H1 (cell line): ENCODE measurements around the gene CDC5L. TPM values are rescaled to one million over a fixed set of nuclear protein-coding genes. Genes with fewer than 3 reads are reported as not detected.
A peak's percentile ranks its signal among the peaks of the same experiment; 100 is the strongest.

Experiments used
- CTCF ChIA-PET: fragments of 300-600 bp; sonication (Branson Sonifier 250); formaldehyde crosslinking; loops from one replicate; lab custom pipeline; 2021; ENCODE audit not compliant: partially characterized antibody; lab: Charles Lee
- POLR2A ChIA-PET: fragments of 300-600 bp; sonication (Branson Sonifier 250); formaldehyde crosslinking; loops from one replicate; lab custom pipeline; 2021; ENCODE audit warnings: inconsistent platforms; ENCODE audit not compliant: partially characterized antibody; lab: Charles Lee
- DNase-seq, 2 experiments: peaks; one replicate each; pipeline versions ENCODE4 v3.0.0 to v3.0.0-alpha.2; 2010 to 2022; ENCODE audit warnings: low spot score in 2 of 2, low read depth in 1 of 2, mixed read lengths in 1 of 2
- FAIRE-seq: peaks from 2 replicates; lab custom pipeline; 2011; peaks lifted over from hg19 to GRCh38; lab: Jason Lieb, UNC
- H2AFZ ChIP-seq: 2 replicates; pipeline ENCODE4 v1.8.1; 2012; ENCODE audit warnings: low read length, inconsistent platforms
- H2AK5ac ChIP-seq: 2 replicates; pipeline ENCODE4 v1.6.1; 2013; ENCODE audit warnings: low read depth, low read length
- H2BK120ac ChIP-seq: replicated peaks from 2 replicates; pipeline ENCODE3; 2013; ENCODE audit warnings: low read depth, low read length, inconsistent platforms
- H2BK12ac ChIP-seq: 2 replicates; pipeline ENCODE4 v1.6.1; 2013; ENCODE audit warnings: low read depth, low read length
- H2BK15ac ChIP-seq: 2 replicates; pipeline ENCODE4 v1.6.1; 2013; ENCODE audit warnings: low read length
- H2BK20ac ChIP-seq: 2 replicates; pipeline ENCODE4 v1.6.1; 2013; ENCODE audit warnings: low read length
- H2BK5ac ChIP-seq: 2 replicates; pipeline ENCODE4 v1.6.1; 2013; ENCODE audit warnings: low read depth, low read length
- H3K14ac ChIP-seq: 2 replicates; pipeline ENCODE4 v1.6.1; 2013; ENCODE audit warnings: inconsistent platforms; ENCODE audit not compliant: insufficient read length
- H3K18ac ChIP-seq: 2 replicates; pipeline ENCODE4 v1.6.1; 2013; ENCODE audit warnings: low read length; ENCODE audit errors: extremely low read depth
- H3K23ac ChIP-seq: 2 replicates; pipeline ENCODE4 v1.6.1; 2013; ENCODE audit warnings: inconsistent platforms; ENCODE audit not compliant: insufficient read length
- H3K23me2 ChIP-seq: 2 replicates; pipeline ENCODE4 v1.6.1; 2013; ENCODE audit warnings: low read depth, low read length
- H3K27ac ChIP-seq: 2 replicates; pipeline ENCODE4 v1.6.1; 2011; ENCODE audit warnings: low read depth, low read length, inconsistent platforms
- H3K27me3 ChIP-seq, 4 experiments: replicated peaks in 1 of 4; 1 replicate in 1 of 4; 2 replicates in 3 of 4; pipeline versions ENCODE4 v1.6.1 to v1.8.1; 2011 to 2013; ENCODE audit warnings: low read length in 3 of 4, mild to moderate bottlenecking in 3 of 4, inconsistent platforms in 2 of 4, mixed read lengths in 2 of 4, moderate library complexity in 1 of 4; ENCODE audit not compliant: control insufficient read depth in 3 of 4, insufficient read depth in 3 of 4; ENCODE audit errors: extremely low read depth in 1 of 4
- H3K36me3 ChIP-seq, 4 experiments: 2 replicates each; pipeline versions ENCODE4 v1.6.1 to v1.8.1; 2011 to 2013; ENCODE audit warnings: mild to moderate bottlenecking in 4 of 4, low read length in 3 of 4, moderate library complexity in 2 of 4, control low read depth in 1 of 4, inconsistent platforms in 1 of 4; ENCODE audit not compliant: insufficient read depth in 4 of 4, control insufficient read depth in 2 of 4
- H3K4ac ChIP-seq: replicated peaks from 2 replicates; pipeline ENCODE3; 2013; ENCODE audit warnings: low read length, low read depth, mixed read lengths, inconsistent platforms; ENCODE audit not compliant: insufficient read length
- H3K4me1 ChIP-seq, 4 experiments: replicated peaks in 1 of 4; 1 replicate in 1 of 4; 2 replicates in 3 of 4; pipeline versions ENCODE4 v1.6.1 to v1.8.1; 2011 to 2013; ENCODE audit warnings: low read length in 3 of 4, inconsistent platforms in 2 of 4, mixed read lengths in 1 of 4; ENCODE audit not compliant: insufficient read depth in 4 of 4, control insufficient read depth in 3 of 4
- H3K4me2 ChIP-seq, 2 experiments: 2 replicates each; pipeline versions ENCODE4 v1.6.1 to v1.8.1; 2011 to 2013; ENCODE audit warnings: low read depth in 2 of 2, low read length in 2 of 2, control low read depth in 1 of 2, inconsistent platforms in 1 of 2, mild to moderate bottlenecking in 1 of 2; ENCODE audit not compliant: insufficient read depth in 1 of 2
- H3K4me3 ChIP-seq, 4 experiments: fragments of 200-600, 300-600 bp in 1 of 4; sonication (generic), shearing (Covaris generic), sonication (Bioruptor Twin) in 1 of 4; 2 replicates each; pipeline versions ENCODE4 v1.5.1 to v1.8.1; 2011 to 2016; ENCODE audit warnings: low read length in 4 of 4, low read depth in 3 of 4, control low read depth in 2 of 4, inconsistent platforms in 2 of 4, mild to moderate bottlenecking in 2 of 4, mixed read lengths in 1 of 4, moderate library complexity in 1 of 4; ENCODE audit not compliant: insufficient read depth in 2 of 4; ENCODE audit errors: extremely low read depth in 1 of 4
- H3K56ac ChIP-seq: replicated peaks from 2 replicates; pipeline ENCODE3; 2013; ENCODE audit warnings: low read depth, mild to moderate bottlenecking, mixed read lengths, low read length, inconsistent platforms; ENCODE audit not compliant: insufficient read length
- H3K79me1 ChIP-seq: 2 replicates; pipeline ENCODE4 v1.6.1; 2013; ENCODE audit warnings: low read depth, low read length, control low read depth
- H3K79me2 ChIP-seq, 2 experiments: 2 replicates each; pipeline versions ENCODE4 v1.6.1 to v1.8.1; 2012 to 2013; ENCODE audit warnings: low read length in 2 of 2, mild to moderate bottlenecking in 2 of 2, inconsistent platforms in 1 of 2; ENCODE audit not compliant: insufficient read depth in 2 of 2, control insufficient read depth in 1 of 2
- H3K9ac ChIP-seq, 4 experiments: replicated peaks in 1 of 4; 1 replicate in 1 of 4; 2 replicates in 3 of 4; pipeline versions ENCODE4 v1.6.1 to v1.8.1; 2011 to 2013; ENCODE audit warnings: low read depth in 3 of 4, low read length in 3 of 4, control low read depth in 2 of 4, mild to moderate bottlenecking in 2 of 4, moderate library complexity in 2 of 4, inconsistent platforms in 1 of 4; ENCODE audit errors: extremely low read depth in 1 of 4
- H3K9me3 ChIP-seq, 2 experiments: 2 replicates each; pipeline versions ENCODE4 v1.6.1 to v1.8.1; 2012 to 2013; ENCODE audit warnings: mild to moderate bottlenecking in 2 of 2, moderate library complexity in 2 of 2, control low read depth in 1 of 2, inconsistent platforms in 1 of 2, low read depth in 1 of 2, low read length in 1 of 2, mixed read lengths in 1 of 2; ENCODE audit not compliant: insufficient read depth in 2 of 2
- H4K20me1 ChIP-seq, 2 experiments: replicated peaks in 1 of 2; 2 replicates each; pipeline versions ENCODE3 to v1.8.1; 2011 to 2013; ENCODE audit warnings: inconsistent platforms in 2 of 2, low read length in 2 of 2, mild to moderate bottlenecking in 1 of 2; ENCODE audit not compliant: insufficient read depth in 2 of 2, control insufficient read depth in 1 of 2
- H4K5ac ChIP-seq: 2 replicates; pipeline ENCODE4 v1.6.1; 2013; ENCODE audit warnings: low read length, low read depth, mixed read lengths, inconsistent platforms; ENCODE audit not compliant: insufficient read length
- H4K8ac ChIP-seq: 2 replicates; pipeline ENCODE4 v1.8.0; 2013; ENCODE audit warnings: mild to moderate bottlenecking, moderate library complexity, low read length, inconsistent platforms; ENCODE audit not compliant: insufficient read depth; ENCODE audit errors: extremely low read depth
- H4K91ac ChIP-seq: replicated peaks from 2 replicates; pipeline ENCODE3; 2013; ENCODE audit warnings: low read length, mixed read lengths, inconsistent platforms; ENCODE audit not compliant: insufficient read length
- ATF3 ChIP-seq: IDR thresholded peaks from 2 replicates; pipeline ENCODE4 v1.6.1; 2011; ENCODE audit warnings: low read depth, mild to moderate bottlenecking, low read length; ENCODE audit not compliant: insufficient read depth
- NRF1 ChIP-seq: IDR thresholded peaks from 2 replicates; pipeline ENCODE4 v1.6.1; 2011; ENCODE audit warnings: mild to moderate bottlenecking, low read depth, low read length, improper control_type of control experiment
- POLR2A ChIP-seq, 2 experiments: IDR thresholded peaks; 1 replicate in 1 of 2; 2 replicates in 1 of 2; pipeline ENCODE4 v1.6.1; 2011; ENCODE audit warnings: low read depth in 2 of 2, low read length in 2 of 2, mild to moderate bottlenecking in 2 of 2; ENCODE audit errors: control extremely low read depth in 1 of 2
- POLR2AphosphoS5 ChIP-seq: IDR thresholded peaks from 2 replicates; pipeline ENCODE4 v1.6.1; 2011; ENCODE audit warnings: low read depth, low read length
- RAD21 ChIP-seq, 2 experiments: IDR thresholded peaks in 1 of 2; conservative IDR thresholded peaks in 1 of 2; 2 replicates each; pipeline ENCODE4 v1.6.1; 2011; ENCODE audit warnings: low read depth in 2 of 2, low read length in 2 of 2, improper control_type of control experiment in 1 of 2, inconsistent platforms in 1 of 2, mild to moderate bottlenecking in 1 of 2, moderate library complexity in 1 of 2
- SIRT6 ChIP-seq: IDR thresholded peaks from one replicate; pipeline ENCODE4 v1.7.1; 2012; ENCODE audit warnings: low read length, inconsistent platforms
- SP4 ChIP-seq: IDR thresholded peaks from 2 replicates; pipeline ENCODE4 v1.6.1; 2012; ENCODE audit warnings: low read length, inconsistent platforms
- TAF1 ChIP-seq: IDR thresholded peaks from 2 replicates; pipeline ENCODE4 v1.6.1; 2011; ENCODE audit warnings: mild to moderate bottlenecking, low read depth, low read length
- TBP ChIP-seq: IDR thresholded peaks from 2 replicates; pipeline ENCODE4 v1.6.1; 2011; ENCODE audit warnings: low read depth, low read length, improper control_type of control experiment
- WGBS, 2 experiments: shearing (Covaris generic) in 1 of 2; methylation state at CpG; one replicate each; pipeline versions ENCODE4 v1.1.6 to v1.1.7; 2013 to 2015; ENCODE audit warnings: low lambda C conversion rate in 2 of 2, mixed read lengths in 2 of 2, inconsistent platforms in 1 of 2, low coverage in 1 of 2, missing lambda C conversion rate in 1 of 2; ENCODE audit not compliant: insufficient replicate concordance in 2 of 2, insufficient coverage in 1 of 2, insufficient read length in 1 of 2; ENCODE audit errors: extremely low coverage in 1 of 2, missing lambda C conversion rate in 1 of 2; 5-methylcytosine and 5-hydroxymethylcytosine counted together
- polyA plus RNA-seq, 7 experiments: library from polyadenylated mRNA; depleted of rRNA in 3 of 7; stranded (reverse) in 5 of 7; unstranded in 2 of 7; fragments of >200 nt in 5 of 7; fragments of 200-250 nt in 2 of 7; gene quantifications; 1 replicate in 5 of 7; 2 replicates in 1 of 7; 4 replicates in 1 of 7; pipeline versions ENCODE4 v1.2.1 to v1.2.3, GENCODE V29; 2011 to 2013; ENCODE audit warnings: missing spikeins in 2 of 7, mixed read lengths in 2 of 7
- total RNA-seq: library from RNA; stranded (reverse); fragmentation: NEBNext Ultra II Directional; extraction: Animal tissue kit (Norgen Biotek cat#: 25700); gene quantifications from 2 replicates; pipeline ENCODE4 v1.2.1, GENCODE V29; 2021
- TF ChIP-seq, protein P1 (sequence below): IDR thresholded peaks from 2 replicates; pipeline ENCODE4 v1.6.1; 2012; ENCODE audit warnings: inconsistent platforms

The CDC5L gene
- total and polyA plus RNA-seq, 2 of the 8 experiments (the other 6 are each of a cell fraction or from before 2014, with no cell fraction given), result 8.4 to 32.8 TPM

DNA sequence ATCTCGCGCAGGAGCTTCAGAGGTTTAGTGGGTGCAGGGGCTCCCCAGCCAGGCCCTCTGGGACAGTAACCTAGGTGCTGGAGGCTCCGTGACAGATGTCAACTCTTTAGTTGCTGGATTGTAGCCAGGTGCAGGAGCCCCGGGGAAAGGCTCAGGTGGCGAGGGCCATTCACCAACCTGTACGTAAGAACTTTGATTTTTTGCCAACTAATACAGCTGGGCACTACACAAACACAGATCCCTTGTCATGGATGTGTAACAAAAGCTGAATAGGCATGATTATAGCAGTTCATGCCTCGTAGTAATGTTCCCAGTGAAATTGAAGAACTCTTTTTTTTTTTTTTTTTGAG is 82.6 kb downstream of the CDC5L start:
- Histone ChIP-seq H4K8ac (no peak overlapping the region), H4K91ac (peak overlapping the region; percentile 17), H3K18ac (0 out of 2 replicates have a peak overlapping the region, but pooled peaks have one; percentile 24), H3K79me1 (no peaks in the 10 kb centered on the region), H2BK120ac (no peak overlapping the region), H2BK20ac (no peak overlapping the region), H2AK5ac (no peak overlapping the region), H3K4me2 (no peak overlapping the region), H3K4ac (no peak overlapping the region), H3K79me2 (no peaks in the 10 kb centered on the region), H4K5ac (no peak overlapping the region), H3K9ac (no peak overlapping the region), H2BK12ac (no peak overlapping the region), H3K4me1 (peaks cover 0 to 10% (median 7%) of the 10 kb centered on the region in 4 experiments; a peak in 5 of 7 replicates), H2AFZ (no peak overlapping the region), H3K14ac (no peak overlapping the region), H2BK15ac (no peak overlapping the region), H3K27me3 (no peaks in the 10 kb centered on the region), H3K23me2 (no peaks in the 10 kb centered on the region), H3K23ac (no peak overlapping the region), H3K36me3 (no peaks in the 10 kb centered on the region), H3K56ac (no peak overlapping the region), H2BK5ac (no peak overlapping the region), H4K20me1 (no peaks in the 10 kb centered on the region)
- POLR2A ChIA-PET, result interaction anchor here (0.6 to 0.9 kb wide), 3 partner anchors 39 to 187 kb away, joined by 3 to 5 read pairs (median 4); no protein-coding TSS in a partner anchor
- DNase-seq, result no peak
- CTCF ChIA-PET, result interaction anchor here (0.6 to 12.1 kb wide), 25 partner anchors 9 to 1015 kb away, joined by 3 to 135 read pairs (median 4); no protein-coding TSS in a partner anchor
- no peak for FAIRE-seq
- TF ChIP-seq RAD21 (IDR thresholded peaks at IDR 0.05 in 1 of 2, conservative IDR thresholded peaks at IDR 0.05 in 1 of 2; ENCODE audit: low read depth in 2 of 2, low read length in 2 of 2), result no peak
- no peak for TF ChIP-seq ATF3
- TF ChIP-seq SIRT6, result no peak
- TF ChIP-seq, protein P1, sequence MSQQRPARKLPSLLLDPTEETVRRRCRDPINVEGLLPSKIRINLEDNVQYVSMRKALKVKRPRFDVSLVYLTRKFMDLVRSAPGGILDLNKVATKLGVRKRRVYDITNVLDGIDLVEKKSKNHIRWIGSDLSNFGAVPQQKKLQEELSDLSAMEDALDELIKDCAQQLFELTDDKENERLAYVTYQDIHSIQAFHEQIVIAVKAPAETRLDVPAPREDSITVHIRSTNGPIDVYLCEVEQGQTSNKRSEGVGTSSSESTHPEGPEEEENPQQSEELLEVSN, result no peak
- no peak for TF ChIP-seq NRF1
- no peak for TF ChIP-seq TAF1
- no peak for TF ChIP-seq POLR2AphosphoS5
- TF ChIP-seq TBP, result no peak
- TF ChIP-seq POLR2A (IDR thresholded peaks at IDR 0.05; ENCODE audit: control extremely low read depth in 1 of 2, low read depth in 2 of 2, low read length in 2 of 2), result no peak
- no peak for TF ChIP-seq SP4
- TF ChIP-seq, all 59 proteins: peak for 0
- no peaks in the 10 kb centered on the region for H3K9me3 ChIP-seq
- no peak overlapping the region for H3K4me3 ChIP-seq
- H3K27ac ChIP-seq, result no peak overlapping the region
- WGBS, 2 experiments, result 91% methylated on average over 7 of the region's 7 CpGs; no CpG with 5 or more reads in 1 of the 2 experiments
